Colonic mucosa (tissue), 4 donors: ENCODE data around the gene ITPRID1. TPM values are rescaled to one million over a fixed set of nuclear protein-coding genes. Genes with fewer than 3 reads are reported as not detected.

Source experiments
- DNase-seq: peaks from one replicate; pipeline ENCODE4 v3.0.0-alpha.2; 2020
- H3K27ac ChIP-seq: fragments of 200-600 bp; one replicate; pipeline ENCODE4 v1.8.0; 2021
- H3K27me3 ChIP-seq: fragments of 200-600 bp; one replicate; pipeline ENCODE4 v1.8.0; 2021
- H3K36me3 ChIP-seq: fragments of 200-600 bp; one replicate; pipeline ENCODE4 v1.8.0; 2021
- H3K4me1 ChIP-seq: fragments of 200-600 bp; one replicate; pipeline ENCODE4 v1.8.0; 2021; ENCODE audit warnings: mild to moderate bottlenecking
- H3K4me3 ChIP-seq: fragments of 200-600 bp; one replicate; pipeline ENCODE4 v1.8.0; 2021
- H3K9ac ChIP-seq, 2 donors: one replicate each; pipeline ENCODE4 v1.7.0; 2013; ENCODE audit warnings: control low read depth in 2 of 2, low read depth in 2 of 2, low read length in 2 of 2
- H3K9me3 ChIP-seq: fragments of 200-600 bp; one replicate; pipeline ENCODE4 v1.8.0; 2021
- intact Hi-C: fragments of 100-400 bp; cut with DNase I; formaldehyde crosslinking; loops from one replicate; pipeline ENCODE4 v1.14.1; 2022
- total RNA-seq, 2 donors: library from RNA; stranded (reverse); fragmentation: NEBNext Ultra II Directional in 1 of 2; extraction: Animal tissue kit (Norgen Biotek cat#: 25700) in 1 of 2; gene quantifications; one replicate each; pipeline ENCODE4 v1.2.1, GENCODE V29; 2021
- TF ChIP-seq, protein P1 (sequence below): fragments of 200-600 bp; IDR thresholded peaks from one replicate; pipeline ENCODE4 v1.8.0; 2022; ENCODE audit warnings: antibody characterized with exemption, mild to moderate bottlenecking
- donor health status: healthy.
- donor health status: DM: no; HTN: no; CAD: no.
- donor health status: DM: no; HTN: no; CAD: no.

The ITPRID1 gene
- total RNA-seq, 2 donors from 2014 or later = 0.48 to 0.91 TPM

DNA sequence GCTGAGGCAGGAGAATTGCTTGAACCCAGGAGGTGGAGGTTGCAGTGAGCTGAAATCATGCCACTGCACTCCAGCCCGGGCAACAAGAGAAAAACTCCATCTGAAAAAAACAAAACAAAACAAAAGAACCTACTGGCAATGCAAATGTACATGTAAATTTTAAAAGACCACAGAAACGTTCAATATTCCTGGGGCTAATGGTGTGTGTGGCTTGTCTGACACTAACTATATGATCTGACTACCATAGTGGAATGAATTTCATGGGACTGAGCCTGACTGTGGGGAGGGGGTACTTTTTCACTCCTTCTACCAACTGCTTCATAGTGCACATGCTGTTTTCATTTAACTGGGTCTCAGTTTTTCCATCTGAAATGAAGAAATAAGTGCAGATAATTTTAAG lies 69.6 kb downstream of the ITPRID1 start:
- Histone ChIP-seq H3K27ac (no peak overlapping the region), H3K4me1 (no peaks in the 10 kb centered on the region), H3K9ac (no peak overlapping the region), H3K9me3 (no peaks in the 10 kb centered on the region), H3K27me3 (no peaks in the 10 kb centered on the region), H3K36me3 (no peaks in the 10 kb centered on the region), H3K4me3 (no peak overlapping the region)
- intact Hi-C loops = no loop called here
- TF ChIP-seq, protein P1, sequence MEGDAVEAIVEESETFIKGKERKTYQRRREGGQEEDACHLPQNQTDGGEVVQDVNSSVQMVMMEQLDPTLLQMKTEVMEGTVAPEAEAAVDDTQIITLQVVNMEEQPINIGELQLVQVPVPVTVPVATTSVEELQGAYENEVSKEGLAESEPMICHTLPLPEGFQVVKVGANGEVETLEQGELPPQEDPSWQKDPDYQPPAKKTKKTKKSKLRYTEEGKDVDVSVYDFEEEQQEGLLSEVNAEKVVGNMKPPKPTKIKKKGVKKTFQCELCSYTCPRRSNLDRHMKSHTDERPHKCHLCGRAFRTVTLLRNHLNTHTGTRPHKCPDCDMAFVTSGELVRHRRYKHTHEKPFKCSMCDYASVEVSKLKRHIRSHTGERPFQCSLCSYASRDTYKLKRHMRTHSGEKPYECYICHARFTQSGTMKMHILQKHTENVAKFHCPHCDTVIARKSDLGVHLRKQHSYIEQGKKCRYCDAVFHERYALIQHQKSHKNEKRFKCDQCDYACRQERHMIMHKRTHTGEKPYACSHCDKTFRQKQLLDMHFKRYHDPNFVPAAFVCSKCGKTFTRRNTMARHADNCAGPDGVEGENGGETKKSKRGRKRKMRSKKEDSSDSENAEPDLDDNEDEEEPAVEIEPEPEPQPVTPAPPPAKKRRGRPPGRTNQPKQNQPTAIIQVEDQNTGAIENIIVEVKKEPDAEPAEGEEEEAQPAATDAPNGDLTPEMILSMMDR = no peak
- DNase-seq = no peak

DNA sequence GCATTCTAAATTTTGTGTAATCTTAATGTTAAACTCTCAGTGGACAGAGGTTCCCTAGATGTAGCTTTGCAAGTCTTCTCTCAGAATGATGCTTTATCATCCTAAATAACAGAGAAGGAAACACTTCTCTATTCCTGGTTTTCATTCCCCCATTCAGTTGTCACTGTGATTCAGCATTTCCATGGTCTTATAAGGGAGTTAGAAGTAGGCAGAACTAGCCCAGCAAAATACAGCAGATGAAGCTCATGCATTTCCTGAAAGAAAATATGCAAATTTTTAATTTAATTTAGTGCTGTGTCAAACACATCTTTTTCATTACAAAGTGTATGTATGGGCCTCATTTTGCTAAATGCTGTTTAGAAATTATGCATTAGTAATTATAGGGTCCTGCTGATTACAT lies 70.1 kb downstream of the ITPRID1 start:
- Histone ChIP-seq H3K9ac (no peak overlapping the region), H3K27ac (no peak overlapping the region), H3K36me3 (no peaks in the 10 kb centered on the region), H3K9me3 (no peaks in the 10 kb centered on the region), H3K27me3 (no peaks in the 10 kb centered on the region), H3K4me1 (no peaks in the 10 kb centered on the region), H3K4me3 (no peak overlapping the region)
- TF ChIP-seq, protein P1 = no peak
- DNase-seq = no peak
- intact Hi-C loops = no loop called here

DNA sequence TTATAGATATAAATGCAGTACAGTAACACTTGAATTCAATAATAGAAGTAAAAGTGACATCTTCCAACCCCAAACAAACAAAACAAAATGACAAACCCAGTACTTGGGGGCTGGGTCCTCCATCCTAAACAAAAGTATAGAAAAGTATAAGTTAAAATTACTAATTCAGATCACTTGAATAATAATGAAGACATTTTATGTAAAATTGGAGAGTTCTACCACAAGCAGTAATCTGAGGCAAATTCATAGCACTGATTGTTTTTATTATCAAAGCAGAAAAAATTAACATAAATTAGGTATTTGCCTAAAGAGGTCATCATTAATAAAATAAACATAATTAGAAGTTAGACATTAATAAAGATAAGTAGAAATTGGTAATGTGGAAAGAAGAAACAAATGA lies 81.5 kb downstream of the ITPRID1 start:
- Histone ChIP-seq H3K36me3 (no peaks in the 10 kb centered on the region), H3K27ac (no peak overlapping the region), H3K27me3 (no peaks in the 10 kb centered on the region), H3K4me1 (no peaks in the 10 kb centered on the region), H3K9ac (no peak overlapping the region), H3K4me3 (no peak overlapping the region), H3K9me3 (no peaks in the 10 kb centered on the region)
- no peak for DNase-seq
- TF ChIP-seq, protein P1 = no peak
- intact Hi-C loops = no loop called here

DNA sequence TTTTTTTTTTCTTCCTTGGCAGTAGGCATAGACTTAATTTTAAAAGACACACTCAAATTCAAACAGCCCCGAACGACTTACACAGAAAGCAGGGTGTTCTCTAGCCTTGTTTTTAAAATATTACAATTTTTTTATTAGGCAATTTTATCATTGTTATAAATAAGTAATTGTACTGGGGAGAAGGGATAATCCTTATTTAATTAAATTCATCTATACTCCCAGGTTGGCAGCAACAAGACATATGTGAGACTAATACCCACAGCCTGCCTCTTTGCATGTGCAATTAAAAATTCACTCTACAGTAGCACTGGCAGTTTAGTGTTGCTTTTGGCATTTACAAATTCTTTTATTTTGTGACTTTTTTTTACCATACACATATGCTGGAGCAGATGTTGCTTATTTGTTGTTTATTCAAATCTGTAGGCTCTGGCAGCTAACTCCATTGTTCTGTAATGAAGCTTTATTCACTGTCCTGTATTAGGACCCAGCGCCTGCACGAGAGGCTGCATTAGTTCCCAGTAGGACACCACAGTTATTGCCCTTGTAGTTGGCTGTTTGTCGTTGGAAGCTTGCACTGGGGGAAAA lies 88.2 kb downstream of the ITPRID1 start:
- no peak for DNase-seq
- Histone ChIP-seq H3K9me3 (no peaks in the 10 kb centered on the region), H3K4me1 (no peaks in the 10 kb centered on the region), H3K27ac (no peak overlapping the region), H3K4me3 (no peak overlapping the region), H3K9ac (no peak overlapping the region), H3K36me3 (no peaks in the 10 kb centered on the region), H3K27me3 (no peaks in the 10 kb centered on the region)
- intact Hi-C loops = no loop called here
- TF ChIP-seq, protein P1 = no peak

DNA sequence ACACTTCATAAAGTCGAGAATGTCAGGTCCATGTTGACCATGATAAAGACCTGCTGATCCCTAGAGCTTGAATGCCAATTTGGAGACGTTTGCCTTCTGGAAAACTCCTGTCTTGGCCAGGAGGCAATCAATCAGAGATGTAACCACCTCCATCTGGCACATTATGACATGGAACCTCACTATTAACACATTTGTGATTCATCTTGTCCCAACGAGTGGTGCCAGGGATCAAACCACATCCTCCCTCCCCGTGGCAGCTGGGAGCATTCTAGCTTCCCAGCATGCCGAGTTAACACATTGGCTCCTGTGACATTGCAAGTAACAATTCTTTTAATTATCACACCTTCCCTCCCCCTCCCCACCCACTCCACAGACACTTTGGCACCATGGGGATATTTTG lies 89.2 kb downstream of the ITPRID1 start:
- Histone ChIP-seq H3K9ac (no peak overlapping the region), H3K36me3 (no peaks in the 10 kb centered on the region), H3K9me3 (no peaks in the 10 kb centered on the region), H3K4me3 (no peak overlapping the region), H3K27me3 (no peaks in the 10 kb centered on the region), H3K27ac (no peak overlapping the region), H3K4me1 (no peaks in the 10 kb centered on the region)
- TF ChIP-seq, protein P1 = no peak
- DNase-seq = no peak
- intact Hi-C loops = no loop called here

DNA sequence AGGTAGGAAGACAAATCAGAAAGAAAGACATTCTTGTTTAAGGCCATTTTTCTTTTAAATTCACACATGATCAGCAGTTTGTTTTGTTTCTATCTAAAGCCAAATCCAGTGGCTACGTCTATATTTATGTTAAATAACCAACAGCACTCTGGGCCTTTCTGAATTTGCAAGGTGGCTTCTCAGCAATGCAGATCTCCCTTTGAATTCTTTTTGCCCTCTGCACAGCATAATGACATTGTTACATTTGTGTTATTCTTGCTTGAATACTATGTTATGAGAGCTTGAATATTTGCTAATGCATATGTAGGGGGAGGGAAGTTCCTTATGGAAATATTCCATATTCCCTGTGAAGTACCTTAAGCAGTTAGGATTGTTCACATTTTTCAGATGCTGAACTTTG lies 99.7 kb downstream of the ITPRID1 start:
- Histone ChIP-seq H3K4me1 (no peaks in the 10 kb centered on the region), H3K27ac (no peak overlapping the region), H3K27me3 (no peaks in the 10 kb centered on the region), H3K36me3 (no peaks in the 10 kb centered on the region), H3K4me3 (no peak overlapping the region), H3K9me3 (no peaks in the 10 kb centered on the region), H3K9ac (no peak overlapping the region)
- DNase-seq = no peak
- TF ChIP-seq, protein P1 = no peak
- intact Hi-C loops = no loop called here
